ENCODE measurements around the gene EIF2D.

The EIF2D gene

DNA sequence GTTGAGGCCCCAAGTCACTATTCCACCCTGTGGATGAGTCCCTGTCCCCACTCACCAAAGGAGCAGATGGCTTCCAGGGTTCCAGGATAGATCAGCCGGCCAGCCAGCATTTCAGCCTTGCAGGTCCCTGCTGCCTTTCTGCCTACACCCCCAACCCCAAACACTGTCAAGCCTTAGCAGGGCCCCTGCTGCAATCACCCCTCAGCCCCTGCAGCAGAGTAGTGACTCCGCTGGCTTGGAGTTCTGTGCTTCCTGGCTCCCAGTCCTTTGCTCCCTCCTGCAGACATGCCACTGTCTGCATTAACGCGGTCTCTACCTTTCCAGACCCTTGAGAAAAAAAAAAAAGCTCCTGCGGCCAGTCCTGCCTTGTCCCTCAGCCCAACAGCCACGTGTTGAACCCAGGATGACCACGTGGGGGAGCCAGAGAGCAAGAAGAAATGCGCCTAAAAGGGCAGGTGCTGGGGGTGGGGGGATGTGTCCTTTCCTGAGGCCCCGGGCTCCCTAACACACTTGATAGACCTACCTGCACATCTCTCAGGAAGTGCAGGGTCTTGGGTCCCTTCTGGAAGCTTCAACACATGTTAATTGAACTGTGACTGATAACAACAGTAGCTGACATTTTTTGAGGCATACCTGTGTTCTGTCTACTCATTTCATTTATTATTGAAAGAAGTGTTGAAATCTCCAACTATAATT is 67.6 kb downstream of the EIF2D start:
- DNase-seq = peak; percentile 38 to 41

Measured in AML-193 (cell line).